Sigmoid colon (tissue), 7 donors: ENCODE results near the gene CPXM2. TPM values are rescaled to one million over a fixed set of nuclear protein-coding genes. Genes with fewer than 3 reads are reported as not detected.

Experiments
- DNase-seq: peaks from one replicate; pipeline ENCODE4 v3.0.0-alpha.2; 2019
- H3K27ac ChIP-seq, 4 donors: fragments of 200-600 bp; sonication (generic); one replicate each; pipeline ENCODE4 v1.5.1; 2016 to 2019; ENCODE audit warnings: mild to moderate bottlenecking in 1 of 4
- H3K27me3 ChIP-seq, 3 donors: fragments of 200-600 bp; sonication (generic); one replicate each; pipeline ENCODE4 v1.5.1; 2019; ENCODE audit warnings: mild to moderate bottlenecking in 1 of 3
- H3K36me3 ChIP-seq, 4 donors: fragments of 200-600 bp; sonication (generic); one replicate each; pipeline ENCODE4 v1.5.1; 2016 to 2019
- H3K4me1 ChIP-seq, 4 donors: fragments of 200-600 bp; sonication (generic); one replicate each; pipeline ENCODE4 v1.5.1; 2017 to 2019
- H3K4me3 ChIP-seq, 4 donors: fragments of 200-600 bp; sonication (generic); one replicate each; pipeline ENCODE4 v1.5.1; 2017 to 2019; ENCODE audit warnings: mild to moderate bottlenecking in 2 of 4, moderate library complexity in 1 of 4
- H3K9me3 ChIP-seq, 4 donors: fragments of 200-600 bp in 3 of 4; sonication (generic) in 3 of 4; one replicate each; pipeline versions ENCODE4 v1.5.1 to v1.6.1; 2013 to 2019
- EP300 ChIP-seq, 4 donors: sonication (generic); formaldehyde crosslinking; IDR thresholded peaks; one replicate each; pipeline ENCODE4 v1.6.1; 2017; ENCODE audit warnings: antibody characterized with exemption in 4 of 4
- POLR2A ChIP-seq, 2 donors: fragments of 450-650 bp; IDR thresholded peaks; one replicate each; pipeline ENCODE4 v1.6.1; 2016; ENCODE audit warnings: antibody characterized with exemption in 2 of 2, mild to moderate bottlenecking in 2 of 2, moderate library complexity in 2 of 2
- POLR2AphosphoS5 ChIP-seq, 4 donors: sonication (generic); formaldehyde crosslinking; IDR thresholded peaks; one replicate each; pipeline ENCODE4 v1.6.1; 2017; ENCODE audit warnings: antibody characterized with exemption in 4 of 4
- WGBS, 2 donors: extraction: QIAGEN DNeasy Blood & Tissue Kit; methylation state at CpG; one replicate each; pipeline ENCODE4 v1.1.7; 2013; 5-methylcytosine and 5-hydroxymethylcytosine counted together
- intact Hi-C: fragments of 100-400 bp; cut with DNase I; formaldehyde crosslinking; loops from one replicate; pipeline ENCODE4 v1.15.1; 2023
- polyA plus RNA-seq, 3 donors: library from polyadenylated mRNA; stranded (reverse); fragments of 200-250 nt; gene quantifications; one replicate each; pipeline ENCODE4 v1.2.3, GENCODE V29; 2013
- total RNA-seq, 4 donors: library from RNA; depleted of rRNA; stranded (reverse); fragments of >200 nt; gene quantifications; one replicate each; pipeline ENCODE4 v1.1.0, GENCODE V29; 2016
- TF ChIP-seq, protein P1 (sequence below), 4 experiments: fragments of 450-650 bp in 3 of 4; fragments of 200-600 bp in 1 of 4; IDR thresholded peaks; one replicate each; pipeline ENCODE4 v1.5.1; 2016 to 2019; ENCODE audit warnings: antibody characterized with exemption in 4 of 4, mild to moderate bottlenecking in 3 of 4, moderate library complexity in 2 of 4
- donor health status: healthy with polysubstance abuse.
- donor health status: Bipolar disorder and iron deficiency.
- donor health status: healthy.

CPXM2 gene
- total and polyA plus RNA-seq, 7 donors, result 0.69 to 153 (median 48.5) TPM

DNA sequence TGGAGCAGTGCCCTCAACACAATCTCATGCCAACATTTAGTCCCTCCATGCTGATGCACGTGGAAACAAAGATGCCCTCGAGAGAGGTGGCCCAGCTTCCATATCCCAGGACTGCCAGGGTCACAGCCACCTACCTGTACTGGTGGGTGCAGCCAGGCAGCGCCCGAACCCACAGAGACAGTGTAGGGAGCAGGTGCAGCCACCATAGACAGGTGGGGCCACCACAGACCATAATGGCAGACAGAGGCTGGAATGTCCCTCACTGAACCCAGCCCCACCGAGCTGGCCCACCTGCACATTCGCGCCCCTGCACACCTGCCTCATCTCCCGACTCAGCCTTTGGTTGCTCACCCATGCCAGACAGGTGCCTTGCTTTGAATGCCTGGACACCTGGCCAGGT, 18.3 kb upstream of the CPXM2 start:
- WGBS, 2 donors, result 92 to 94% methylated on average over 8 of the region's 8 CpGs

DNA sequence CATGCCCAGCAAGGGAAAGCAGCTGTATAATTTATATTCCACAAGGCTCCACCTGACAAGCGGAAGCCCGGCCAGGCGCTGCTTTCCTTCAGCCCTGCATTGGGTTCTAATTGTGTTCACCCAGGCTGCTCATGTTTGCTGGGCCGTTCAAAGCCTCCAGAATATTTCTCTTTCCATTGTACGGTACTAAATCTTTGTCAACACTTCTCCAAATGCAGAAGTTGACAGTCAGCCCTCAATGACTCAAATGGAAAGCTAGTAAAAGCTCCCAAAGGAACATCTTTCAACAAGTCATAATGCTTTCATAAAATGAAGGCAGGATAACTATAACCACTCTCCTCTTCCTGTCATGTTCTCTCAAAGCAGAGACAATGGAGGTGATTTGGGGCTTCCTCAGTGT, 17.8 kb upstream of the CPXM2 start:
- H3K4me1 ChIP-seq, result peaks cover 0 to 54% (median 43%) of the 10 kb centered on the region in 4 donors
- TF ChIP-seq POLR2A (IDR thresholded peaks at IDR 0.05), result no peak
- TF ChIP-seq EP300 (IDR thresholded peaks at IDR 0.05), result no peak
- TF ChIP-seq, protein P1, sequence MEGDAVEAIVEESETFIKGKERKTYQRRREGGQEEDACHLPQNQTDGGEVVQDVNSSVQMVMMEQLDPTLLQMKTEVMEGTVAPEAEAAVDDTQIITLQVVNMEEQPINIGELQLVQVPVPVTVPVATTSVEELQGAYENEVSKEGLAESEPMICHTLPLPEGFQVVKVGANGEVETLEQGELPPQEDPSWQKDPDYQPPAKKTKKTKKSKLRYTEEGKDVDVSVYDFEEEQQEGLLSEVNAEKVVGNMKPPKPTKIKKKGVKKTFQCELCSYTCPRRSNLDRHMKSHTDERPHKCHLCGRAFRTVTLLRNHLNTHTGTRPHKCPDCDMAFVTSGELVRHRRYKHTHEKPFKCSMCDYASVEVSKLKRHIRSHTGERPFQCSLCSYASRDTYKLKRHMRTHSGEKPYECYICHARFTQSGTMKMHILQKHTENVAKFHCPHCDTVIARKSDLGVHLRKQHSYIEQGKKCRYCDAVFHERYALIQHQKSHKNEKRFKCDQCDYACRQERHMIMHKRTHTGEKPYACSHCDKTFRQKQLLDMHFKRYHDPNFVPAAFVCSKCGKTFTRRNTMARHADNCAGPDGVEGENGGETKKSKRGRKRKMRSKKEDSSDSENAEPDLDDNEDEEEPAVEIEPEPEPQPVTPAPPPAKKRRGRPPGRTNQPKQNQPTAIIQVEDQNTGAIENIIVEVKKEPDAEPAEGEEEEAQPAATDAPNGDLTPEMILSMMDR (IDR thresholded peaks at IDR 0.05), result no peak
- TF ChIP-seq POLR2AphosphoS5 (IDR thresholded peaks at IDR 0.05), result no peak
- H3K9me3 ChIP-seq, result no peaks in the 10 kb centered on the region
- intact Hi-C loops, result no loop called here
- no peak overlapping the region for H3K27ac ChIP-seq
- no peak overlapping the region for H3K4me3 ChIP-seq
- no peaks in the 10 kb centered on the region for H3K27me3 ChIP-seq
- no peaks in the 10 kb centered on the region for H3K36me3 ChIP-seq
- no peak for DNase-seq
- WGBS, 2 donors, result 48 to 91% methylated on average over 5 of the region's 5 CpGs

More for the DNA sequence above, 18.3 kb upstream of the CPXM2 start:
- TF ChIP-seq, protein P1 (IDR thresholded peaks at IDR 0.05), result no peak
- no peak for TF ChIP-seq POLR2A (IDR thresholded peaks at IDR 0.05)
- no peak for TF ChIP-seq POLR2AphosphoS5 (IDR thresholded peaks at IDR 0.05)
- no peak for TF ChIP-seq EP300 (IDR thresholded peaks at IDR 0.05)
- H3K27me3 ChIP-seq, result no peaks in the 10 kb centered on the region
- no peak overlapping the region for H3K27ac ChIP-seq
- no peak for DNase-seq
- H3K9me3 ChIP-seq, result no peaks in the 10 kb centered on the region
- no peak overlapping the region for H3K4me3 ChIP-seq
- H3K4me1 ChIP-seq, result peaks cover 0 to 50% (median 39%) of the 10 kb centered on the region in 4 donors
- intact Hi-C loops, result loop anchor here (5.0 kb wide), 1 partner anchor 52 kb away; no protein-coding TSS in a partner anchor
- no peaks in the 10 kb centered on the region for H3K36me3 ChIP-seq

DNA sequence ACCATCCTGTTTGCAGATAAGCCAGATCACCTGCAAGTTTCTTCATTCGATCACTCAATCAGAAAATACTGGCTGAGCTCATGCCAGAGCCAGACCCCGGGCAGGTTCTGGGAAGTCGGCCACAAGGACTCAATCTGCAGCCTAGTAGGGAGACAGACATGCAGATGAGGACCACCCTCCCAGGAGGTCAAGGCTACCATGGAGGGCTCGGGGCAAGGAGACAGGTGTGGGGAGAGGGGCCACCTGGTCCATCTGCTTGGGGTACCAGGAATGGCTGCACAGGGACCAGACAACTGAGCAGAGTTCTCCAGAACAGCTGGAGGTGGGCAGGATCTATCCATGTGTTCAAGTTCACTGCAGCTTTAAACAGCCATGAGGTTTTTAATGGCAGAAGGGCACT, 16.8 kb upstream of the CPXM2 start:
- WGBS, 2 donors, result 92% methylated on average over 4 of the region's 4 CpGs
- no peaks in the 10 kb centered on the region for H3K9me3 ChIP-seq
- intact Hi-C loops, result no loop called here
- peaks cover 0 to 58% (median 50%) of the 10 kb centered on the region in 4 donors for H3K4me1 ChIP-seq
- no peak for DNase-seq
- H3K27me3 ChIP-seq, result no peaks in the 10 kb centered on the region
- H3K27ac ChIP-seq, result no peak overlapping the region
- no peak for TF ChIP-seq POLR2A (IDR thresholded peaks at IDR 0.05)
- TF ChIP-seq POLR2AphosphoS5 (IDR thresholded peaks at IDR 0.05), result no peak
- TF ChIP-seq EP300 (IDR thresholded peaks at IDR 0.05), result no peak
- TF ChIP-seq, protein P1 (IDR thresholded peaks at IDR 0.05), result no peak
- H3K4me3 ChIP-seq, result no peak overlapping the region
- no peaks in the 10 kb centered on the region for H3K36me3 ChIP-seq

DNA sequence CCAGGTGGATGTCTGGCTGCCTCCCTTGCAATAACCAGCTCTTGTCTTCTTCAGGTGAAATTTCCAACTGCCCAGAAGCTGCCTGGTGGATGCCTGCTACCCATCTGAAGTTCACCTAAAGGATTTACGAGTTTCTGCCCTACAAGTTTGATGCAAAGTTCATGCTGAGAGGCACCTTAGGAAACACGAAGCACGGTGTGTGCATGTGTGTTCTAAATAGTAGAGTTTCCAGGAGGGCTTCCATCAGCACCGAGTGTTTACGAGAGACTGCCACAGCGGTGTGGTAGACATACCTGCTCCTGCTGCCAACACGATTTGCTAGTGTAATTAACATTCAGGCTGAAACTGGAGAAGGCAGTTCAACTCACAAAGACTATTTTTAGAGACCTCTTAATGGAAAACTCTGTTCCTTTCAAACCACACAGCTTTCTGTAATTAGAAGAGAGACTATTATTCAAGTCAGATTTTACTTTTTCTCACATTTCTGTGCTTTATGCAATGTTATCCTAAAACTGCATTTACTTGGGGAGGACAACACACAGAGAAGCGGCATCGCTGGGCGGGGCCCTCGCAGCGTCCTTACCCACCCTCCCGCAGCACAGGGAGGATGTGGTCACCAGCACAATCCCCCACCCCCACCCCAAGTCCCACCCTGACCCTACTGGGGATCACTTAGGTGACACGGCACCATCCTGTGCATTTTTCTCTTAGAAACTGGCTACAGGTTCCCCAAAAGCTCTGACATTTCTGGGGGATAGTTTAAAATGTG, 15.5 kb upstream of the CPXM2 start:
- intact Hi-C loops, result no loop called here
- Histone ChIP-seq H3K27me3 (no peaks in the 10 kb centered on the region), H3K36me3 (no peaks in the 10 kb centered on the region), H3K4me1 (peaks cover 0 to 47% (median 40%) of the 10 kb centered on the region in 4 donors), H3K27ac (peak overlapping the region; percentile 42 to 59 (median 54)), H3K9me3 (no peaks in the 10 kb centered on the region), H3K4me3 (no peak overlapping the region)
- DNase-seq, result no peak
- 57 to 58% methylated on average over 14 of the region's 14 CpGs for WGBS, 2 donors
- no peak for TF ChIP-seq EP300 (IDR thresholded peaks at IDR 0.05)
- peak in 1 of 4 donors; percentile 37 for TF ChIP-seq POLR2AphosphoS5 (IDR thresholded peaks at IDR 0.05)

DNA sequence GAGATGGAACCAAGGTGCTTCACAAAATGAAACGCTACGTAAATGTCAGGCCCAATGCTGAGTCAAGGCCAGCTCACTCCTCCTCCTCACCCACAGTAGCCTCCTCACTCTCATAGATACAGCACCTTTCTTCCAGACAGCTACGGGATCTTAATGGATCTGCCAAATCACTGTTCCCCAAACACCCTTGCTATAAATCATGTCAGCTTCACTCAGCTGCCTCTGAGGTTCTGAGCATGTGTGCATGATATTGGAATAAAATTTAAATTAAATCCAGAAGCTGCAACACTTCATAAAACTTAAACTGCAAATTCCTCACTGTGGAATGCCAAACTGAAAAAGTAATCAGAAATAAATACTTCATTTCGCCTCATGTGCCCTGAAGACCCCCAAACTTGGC, 14.7 kb upstream of the CPXM2 start:
- H3K9me3 ChIP-seq, result peaks cover 0 to 2% (median 0%) of the 10 kb centered on the region in 4 donors
- intact Hi-C loops, result no loop called here
- H3K27ac ChIP-seq, result peak overlapping the region in 1 of 4 donors; percentile 53
- TF ChIP-seq, protein P1 (IDR thresholded peaks at IDR 0.05), result no peak
- TF ChIP-seq POLR2AphosphoS5 (IDR thresholded peaks at IDR 0.05), result no peak
- no peak for TF ChIP-seq POLR2A (IDR thresholded peaks at IDR 0.05)
- TF ChIP-seq EP300 (IDR thresholded peaks at IDR 0.05), result no peak
- no peaks in the 10 kb centered on the region for H3K36me3 ChIP-seq
- no peak overlapping the region for H3K4me3 ChIP-seq
- DNase-seq, result no peak
- peaks cover 0 to 41% (median 33%) of the 10 kb centered on the region in 4 donors for H3K4me1 ChIP-seq
- no peaks in the 10 kb centered on the region for H3K27me3 ChIP-seq
- WGBS, 2 donors, result 85 to 87% methylated on average over 4 of the region's 4 CpGs
